ENCODE results near the gene USP3.

DNA sequence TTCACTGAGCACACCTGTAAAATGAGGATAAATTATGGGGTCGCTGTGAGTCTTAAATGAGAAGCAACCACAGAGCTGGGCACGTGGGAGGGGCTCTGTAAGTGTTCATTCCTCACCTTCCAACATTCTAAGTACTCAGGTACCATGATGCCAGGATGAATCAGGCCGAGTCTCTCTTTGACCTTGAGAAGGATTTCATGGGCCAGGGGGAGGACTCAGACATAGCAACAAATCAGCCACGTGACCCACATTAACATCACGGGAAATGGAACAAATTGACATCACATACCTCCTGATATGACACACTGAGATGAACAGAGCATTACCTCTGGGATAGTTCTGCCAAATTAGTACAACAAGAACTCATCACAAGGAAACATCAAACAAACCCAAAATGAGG is 35.2 kb upstream of the USP3 start:
- TF ChIP-seq, protein P1, sequence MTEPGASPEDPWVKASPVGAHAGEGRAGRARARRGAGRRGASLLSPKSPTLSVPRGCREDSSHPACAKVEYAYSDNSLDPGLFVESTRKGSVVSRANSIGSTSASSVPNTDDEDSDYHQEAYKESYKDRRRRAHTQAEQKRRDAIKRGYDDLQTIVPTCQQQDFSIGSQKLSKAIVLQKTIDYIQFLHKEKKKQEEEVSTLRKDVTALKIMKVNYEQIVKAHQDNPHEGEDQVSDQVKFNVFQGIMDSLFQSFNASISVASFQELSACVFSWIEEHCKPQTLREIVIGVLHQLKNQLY (CRISPR knock-in tag; IDR thresholded peaks at IDR 0.05) = no peak
- TF ChIP-seq MXD4 (CRISPR knock-in tag; IDR thresholded peaks at IDR 0.05; ENCODE audit: borderline replicate concordance) = no peak
- TF ChIP-seq, protein P2, sequence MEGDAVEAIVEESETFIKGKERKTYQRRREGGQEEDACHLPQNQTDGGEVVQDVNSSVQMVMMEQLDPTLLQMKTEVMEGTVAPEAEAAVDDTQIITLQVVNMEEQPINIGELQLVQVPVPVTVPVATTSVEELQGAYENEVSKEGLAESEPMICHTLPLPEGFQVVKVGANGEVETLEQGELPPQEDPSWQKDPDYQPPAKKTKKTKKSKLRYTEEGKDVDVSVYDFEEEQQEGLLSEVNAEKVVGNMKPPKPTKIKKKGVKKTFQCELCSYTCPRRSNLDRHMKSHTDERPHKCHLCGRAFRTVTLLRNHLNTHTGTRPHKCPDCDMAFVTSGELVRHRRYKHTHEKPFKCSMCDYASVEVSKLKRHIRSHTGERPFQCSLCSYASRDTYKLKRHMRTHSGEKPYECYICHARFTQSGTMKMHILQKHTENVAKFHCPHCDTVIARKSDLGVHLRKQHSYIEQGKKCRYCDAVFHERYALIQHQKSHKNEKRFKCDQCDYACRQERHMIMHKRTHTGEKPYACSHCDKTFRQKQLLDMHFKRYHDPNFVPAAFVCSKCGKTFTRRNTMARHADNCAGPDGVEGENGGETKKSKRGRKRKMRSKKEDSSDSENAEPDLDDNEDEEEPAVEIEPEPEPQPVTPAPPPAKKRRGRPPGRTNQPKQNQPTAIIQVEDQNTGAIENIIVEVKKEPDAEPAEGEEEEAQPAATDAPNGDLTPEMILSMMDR (IDR thresholded peaks at IDR 0.05) = no peak
- no peak for TF ChIP-seq NFYB (CRISPR knock-in tag; conservative IDR thresholded peaks at IDR 0.05; ENCODE audit: low read depth)
- no peak for TF ChIP-seq SP1 (CRISPR knock-in tag; conservative IDR thresholded peaks at IDR 0.05)
- TF ChIP-seq JUN (CRISPR knock-in tag; IDR thresholded peaks at IDR 0.05) = no peak
